HPDE6-E6E7 (cell line): ENCODE results near the gene DLD.
"Not testable (repeated sequence)": the region's sequence is repeated elsewhere in the genome, so short reads cannot be mapped to it uniquely, and the experiment has no call there.

Experiments
- DNase-seq: peaks from one replicate; pipeline ENCODE4 v3.0.0; 2011; ENCODE audit warnings: missing footprints; ENCODE audit errors: extremely low spot score

Gene DLD

GRCh38 chr7:107890962-107891635 lies at the start of gene DLD:
TSS of gene DLD (plus strand) at chr7:107891183. CDS start at chr7:107891251, 68 bp downstream.
- DNase-seq: peak; percentile 97

- no peak for DNase-seq
Observed at GRCh38 chr7:107842213-107842612, 48.8 kb upstream of the DLD start.

- DNase-seq: no peak
Observed at GRCh38 chr7:107843184-107843583, 47.8 kb upstream of the DLD start.

- no peak for DNase-seq
Observed at GRCh38 chr7:107846324-107846723, 44.7 kb upstream of the DLD start.

GRCh38 chr7:107847168-107847835 lies 43.7 kb upstream of the DLD start:
- DNase-seq: no peak

GRCh38 chr7:107847836-107848175 lies 43.2 kb upstream of the DLD start:
- DNase-seq: not testable (repeated sequence)

- not testable (repeated sequence) for DNase-seq
Observed at GRCh38 chr7:107848211-107848610, 42.8 kb upstream of the DLD start.

GRCh38 chr7:107850216-107850615 lies 40.8 kb upstream of the DLD start:
- DNase-seq: no peak

- DNase-seq: no peak
Observed at GRCh38 chr7:107850643-107851042, 40.3 kb upstream of the DLD start.

GRCh38 chr7:107854454-107854853 lies 36.5 kb upstream of the DLD start:
- no peak for DNase-seq

GRCh38 chr7:107854989-107855388 lies 36.0 kb upstream of the DLD start:
- DNase-seq: no peak

GRCh38 chr7:107856806-107857540 lies 34.0 kb upstream of the DLD start:
- no peak for DNase-seq

- DNase-seq: no peak
Observed at GRCh38 chr7:107857541-107857912, 33.5 kb upstream of the DLD start.

GRCh38 chr7:107858280-107858679 lies 32.7 kb upstream of the DLD start:
- no peak for DNase-seq

- DNase-seq: no peak
Observed at GRCh38 chr7:107860279-107860961, 30.6 kb upstream of the DLD start.

- no peak for DNase-seq
Observed at GRCh38 chr7:107860981-107861652, 29.9 kb upstream of the DLD start.

- no peak for DNase-seq
Observed at GRCh38 chr7:107865956-107866775, 24.8 kb upstream of the DLD start.

- DNase-seq: no peak
Observed at GRCh38 chr7:107867858-107868466, 23.0 kb upstream of the DLD start.

GRCh38 chr7:107870427-107871000 lies 20.5 kb upstream of the DLD start:
- DNase-seq: no peak

- DNase-seq: no peak
Observed at GRCh38 chr7:107874111-107874510, 16.9 kb upstream of the DLD start.
